GM06990 (cell line): ENCODE data around the gene NMRK2.

Experiments used
- DNase-seq: peaks from one replicate; pipeline ENCODE4 v3.0.0-alpha.2; 2011; ENCODE audit not compliant: insufficient read length; ENCODE audit errors: extremely low read depth
- H3K27me3 ChIP-seq: replicated peaks from 2 replicates; pipeline ENCODE4 v1.6.0; 2011; ENCODE audit warnings: low read length; ENCODE audit not compliant: control insufficient read depth, insufficient read depth
- H3K36me3 ChIP-seq: 2 replicates; pipeline ENCODE4 v1.5.1; 2011; ENCODE audit warnings: low read length; ENCODE audit not compliant: control insufficient read depth, insufficient read depth
- H3K4me3 ChIP-seq: replicated peaks from 2 replicates; pipeline ENCODE4 v1.5.1; 2011; ENCODE audit warnings: low read depth, mild to moderate bottlenecking, control low read depth, low read length
- CTCF ChIP-seq: IDR thresholded peaks from 2 replicates; pipeline ENCODE4 v1.5.1; 2011; ENCODE audit warnings: low read length, control low read depth, mild to moderate bottlenecking, inconsistent platforms; ENCODE audit not compliant: insufficient read depth, poor library complexity, severe bottlenecking

Gene NMRK2

GRCh38 chr19:3983542-3983914 is 50.7 kb downstream of the NMRK2 start:
- Histone ChIP-seq H3K4me3 (peak overlapping the region; percentile 95), H3K27me3 (no peaks in the 10 kb centered on the region), H3K36me3 (peaks cover 54% of the 10 kb centered on the region)
- TF ChIP-seq CTCF, result no peak
- DNase-seq, result no peak

- TF ChIP-seq CTCF, result no peak
- peak; percentile 75 for DNase-seq
- Histone ChIP-seq H3K36me3 (peaks cover 52% of the 10 kb centered on the region), H3K4me3 (peak overlapping the region; percentile 95), H3K27me3 (no peaks in the 10 kb centered on the region)
These were observed 51.2 kb downstream of the NMRK2 start for GRCh38 chr19:3983936-3984583.

GRCh38 chr19:3984584-3984907 is 51.7 kb downstream of the NMRK2 start:
- no peak for DNase-seq
- Histone ChIP-seq H3K4me3 (peak overlapping the region; percentile 95), H3K36me3 (peaks cover 47% of the 10 kb centered on the region), H3K27me3 (no peaks in the 10 kb centered on the region)
- TF ChIP-seq CTCF, result no peak

GRCh38 chr19:3984908-3985642 is 52.2 kb downstream of the NMRK2 start, which contains the start of gene EEF2:
EEF2 (minus strand) TSS chr19:3985463; CDS start chr19:3985380, 83 bp downstream.
- TF ChIP-seq CTCF, result no peak
- peak within 1 kb of the TSS; percentile 95 for H3K4me3 ChIP-seq
- DNase-seq, result peak; percentile 91
- no peaks in the 10 kb centered on the region for H3K27me3 ChIP-seq
- H3K36me3 ChIP-seq, result peaks cover 42% of the 10 kb centered on the region

- H3K4me3 ChIP-seq, result peak overlapping the region; percentile 60
- H3K36me3 ChIP-seq, result peaks cover 35% of the 10 kb centered on the region
- no peak for TF ChIP-seq CTCF
- no peaks in the 10 kb centered on the region for H3K27me3 ChIP-seq
- DNase-seq, result no peak
These were observed 52.9 kb downstream of the NMRK2 start for GRCh38 chr19:3985643-3986259.
